ENCODE measurements around the gene PSMD14. TPM values are rescaled to one million over a fixed set of nuclear protein-coding genes. Genes with fewer than 3 reads are reported as not detected.

The PSMD14 gene
- total RNA-seq, 1 experiment from 2014 or later: 81.1 TPM

DNA sequence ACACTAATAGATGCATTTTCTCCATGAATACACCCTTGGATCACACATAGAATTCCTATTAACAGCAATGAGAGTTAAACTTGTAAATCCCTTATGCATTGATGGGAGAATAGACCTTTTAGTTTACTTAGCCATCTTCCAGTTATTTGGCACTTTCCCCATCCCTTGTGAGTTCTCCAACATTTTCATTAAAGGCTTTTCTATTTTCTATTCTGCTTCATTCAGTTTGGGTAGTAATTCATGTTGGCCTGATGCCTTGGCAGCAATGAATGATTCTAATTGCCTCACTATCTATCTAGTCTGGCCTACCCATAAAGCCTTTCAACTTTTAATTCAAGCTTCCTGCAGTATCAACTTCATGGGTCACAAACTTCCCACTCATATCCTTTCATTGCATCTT is 140.2 kb downstream of the PSMD14 start:
- Mint-ChIP-seq H3K27ac (ENCODE audit: unreplicated experiment) (no peak overlapping the region), H3K27me3 (ENCODE audit: insufficient read depth, unreplicated experiment) (no peaks in the 10 kb centered on the region), H3K4me1 (ENCODE audit: low read depth, unreplicated experiment) (no peaks in the 10 kb centered on the region), H3K9me3 (ENCODE audit: unreplicated experiment) (no peaks in the 10 kb centered on the region), H3K36me3 (ENCODE audit: insufficient read depth, unreplicated experiment) (no peaks in the 10 kb centered on the region), H3K4me3 (ENCODE audit: unreplicated experiment) (no peak overlapping the region)
- peaks cover 3% of the 10 kb centered on the region; the same call in 1 of the 2 replicates for H3K9me3 ChIP-seq
- intact Hi-C loops (cut with micrococcal nuclease; ENCODE audit: unreplicated experiment): no loop called here
- no peak for DNase-seq
- POLR2A ChIA-PET: no interaction called here
- no TSS peak for BruUV-seq (replicated peaks)
- H3K4me3 ChIP-seq (ENCODE audit: low read depth, low read length): no peak overlapping the region
- CTCF ChIA-PET: no interaction called here
- H3K4me1 ChIP-seq: no peaks in the 10 kb centered on the region
- no peaks in the 10 kb centered on the region for H3K27me3 ChIP-seq (replicated peaks; ENCODE audit: control insufficient read depth, insufficient read depth, low read length)
- no peaks in the 10 kb centered on the region for H3K36me3 ChIP-seq (ENCODE audit: control insufficient read depth, insufficient read depth, low read length)
- TF ChIP-seq, protein P1, sequence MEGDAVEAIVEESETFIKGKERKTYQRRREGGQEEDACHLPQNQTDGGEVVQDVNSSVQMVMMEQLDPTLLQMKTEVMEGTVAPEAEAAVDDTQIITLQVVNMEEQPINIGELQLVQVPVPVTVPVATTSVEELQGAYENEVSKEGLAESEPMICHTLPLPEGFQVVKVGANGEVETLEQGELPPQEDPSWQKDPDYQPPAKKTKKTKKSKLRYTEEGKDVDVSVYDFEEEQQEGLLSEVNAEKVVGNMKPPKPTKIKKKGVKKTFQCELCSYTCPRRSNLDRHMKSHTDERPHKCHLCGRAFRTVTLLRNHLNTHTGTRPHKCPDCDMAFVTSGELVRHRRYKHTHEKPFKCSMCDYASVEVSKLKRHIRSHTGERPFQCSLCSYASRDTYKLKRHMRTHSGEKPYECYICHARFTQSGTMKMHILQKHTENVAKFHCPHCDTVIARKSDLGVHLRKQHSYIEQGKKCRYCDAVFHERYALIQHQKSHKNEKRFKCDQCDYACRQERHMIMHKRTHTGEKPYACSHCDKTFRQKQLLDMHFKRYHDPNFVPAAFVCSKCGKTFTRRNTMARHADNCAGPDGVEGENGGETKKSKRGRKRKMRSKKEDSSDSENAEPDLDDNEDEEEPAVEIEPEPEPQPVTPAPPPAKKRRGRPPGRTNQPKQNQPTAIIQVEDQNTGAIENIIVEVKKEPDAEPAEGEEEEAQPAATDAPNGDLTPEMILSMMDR (IDR thresholded peaks at IDR 0.05; ENCODE audit: insufficient read depth in 1 of 2, low read depth in 1 of 2, low read length in 1 of 2, severe bottlenecking in 1 of 2, unreplicated experiment in 1 of 2): no peak

Other genes starting within 250 kb of the PSMD14 start
- gene TANK, start 148.0 kb upstream of the PSMD14 start, total RNA-seq (2022): 42.7 and 56.0 TPM in 2 replicates
- gene TBR1, start 107.9 kb downstream of the PSMD14 start, total RNA-seq (2022): 0.07 and 0.11 TPM in 2 replicates